ENCODE measurements around the gene KCND2.
"Not testable (repeated sequence)": the region's sequence is repeated elsewhere in the genome, so short reads cannot be mapped to it uniquely, and the experiment has no call there.

The KCND2 gene

DNA sequence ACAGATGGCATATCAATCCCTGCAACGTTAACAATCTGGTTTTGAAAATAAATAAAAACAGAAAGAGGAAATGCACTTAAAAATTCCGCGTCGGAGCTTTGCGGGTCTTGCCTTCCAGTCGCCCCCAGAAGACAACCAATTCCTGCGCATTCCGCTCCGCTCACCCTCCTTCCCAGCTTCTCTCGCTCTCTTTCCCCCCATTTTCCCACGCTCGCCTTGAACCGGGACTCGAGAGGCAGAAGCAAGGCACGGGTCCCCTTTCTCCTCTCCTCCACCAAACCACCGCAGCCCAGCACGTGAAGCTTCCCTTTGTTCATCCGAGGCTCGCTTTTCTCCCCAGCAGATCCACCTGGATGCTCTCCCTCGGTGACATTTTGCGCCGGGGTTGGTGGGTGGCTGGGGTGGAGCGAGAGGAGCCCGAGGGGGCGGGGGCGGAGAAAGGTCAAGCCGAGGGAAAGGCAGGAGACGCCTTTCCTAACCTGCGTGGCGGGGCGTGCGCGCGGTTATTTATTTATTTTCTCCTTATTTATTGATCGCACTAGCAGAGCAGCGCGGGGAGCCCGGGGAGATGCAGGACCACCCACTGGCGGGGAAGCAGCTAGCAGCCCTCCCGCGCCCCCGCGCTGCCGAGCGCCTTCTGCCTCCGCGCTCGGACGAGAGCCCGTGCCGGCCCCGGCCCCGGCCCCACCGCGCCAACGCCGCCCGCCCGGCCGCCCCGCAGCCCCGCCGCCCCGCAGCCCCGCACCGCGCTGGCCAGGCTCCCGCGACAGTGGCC lies at the start of gene KCND2:
Gene KCND2, plus strand, starts transcription at position 475 of the 775 bp plus-strand sequence.
- no peak for DNase-seq

- no peak for DNase-seq
These were observed 46.8 kb upstream of the KCND2 start for GRCh38 chr7:120226188-120226587.

DNA sequence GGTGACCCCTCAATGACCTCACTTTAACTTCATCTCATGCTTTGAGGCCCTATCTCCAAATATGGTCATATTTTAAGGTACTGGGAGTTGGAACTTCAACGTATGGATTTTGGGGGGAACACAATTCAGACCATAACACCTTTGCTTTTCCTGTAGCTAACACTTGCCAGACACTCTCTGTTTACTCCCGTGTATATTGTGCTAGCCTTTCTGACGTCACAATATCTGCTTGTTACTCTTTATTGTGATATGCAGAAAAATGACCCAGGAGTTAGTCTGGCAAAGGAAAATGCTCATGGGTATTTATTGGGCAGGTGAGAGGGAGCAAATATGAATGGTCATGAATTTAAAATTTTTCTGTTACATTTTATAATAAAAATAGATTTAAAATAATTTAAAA lies 45.7 kb upstream of the KCND2 start:
- DNase-seq = no peak

DNA sequence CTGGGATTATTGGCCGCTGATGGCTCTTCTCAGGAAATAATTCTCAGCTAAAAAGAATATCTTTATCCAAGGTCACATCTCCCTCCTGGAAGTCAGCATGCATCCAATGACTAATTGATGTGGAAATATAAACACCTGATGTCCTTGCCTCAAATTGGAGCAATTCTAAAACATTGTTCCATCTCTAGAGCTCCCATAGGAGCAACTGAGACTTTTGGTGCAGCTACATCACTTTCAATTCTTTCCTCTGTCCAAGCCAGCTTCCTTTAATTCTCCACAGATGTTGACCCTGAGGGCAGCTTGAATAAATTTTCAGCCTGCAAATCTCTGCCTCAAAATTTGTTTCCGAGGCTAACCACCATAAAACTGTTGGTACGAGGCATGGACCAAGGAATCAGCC lies 43.9 kb upstream of the KCND2 start:
- no peak for DNase-seq

DNA sequence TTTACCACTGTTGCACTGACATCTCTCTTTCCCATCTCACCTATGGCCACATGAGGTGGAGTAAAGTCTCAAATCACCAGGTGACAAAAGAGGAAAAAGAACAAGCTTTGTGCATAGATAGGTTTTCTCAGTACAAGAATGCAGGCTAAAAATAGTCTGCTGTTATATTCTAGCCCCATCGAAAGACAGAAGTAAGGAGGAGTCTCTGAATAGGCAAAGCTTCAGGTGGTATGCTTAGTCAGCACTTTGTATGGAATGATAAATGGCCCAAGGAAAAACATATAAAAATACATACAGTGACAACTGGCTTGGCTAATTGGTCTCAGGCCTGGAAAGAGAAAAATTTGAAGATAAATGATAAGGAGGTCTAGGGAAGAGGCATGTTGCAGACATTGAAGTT lies 39.6 kb upstream of the KCND2 start:
- DNase-seq = no peak

- not testable (repeated sequence) for DNase-seq
These were observed 32.6 kb upstream of the KCND2 start for GRCh38 chr7:120240350-120240749.

GRCh38 chr7:120241973-120242372 lies 31.0 kb upstream of the KCND2 start:
- no peak for DNase-seq

- DNase-seq = no peak
These were observed 18.1 kb upstream of the KCND2 start for GRCh38 chr7:120254845-120255244.

DNA sequence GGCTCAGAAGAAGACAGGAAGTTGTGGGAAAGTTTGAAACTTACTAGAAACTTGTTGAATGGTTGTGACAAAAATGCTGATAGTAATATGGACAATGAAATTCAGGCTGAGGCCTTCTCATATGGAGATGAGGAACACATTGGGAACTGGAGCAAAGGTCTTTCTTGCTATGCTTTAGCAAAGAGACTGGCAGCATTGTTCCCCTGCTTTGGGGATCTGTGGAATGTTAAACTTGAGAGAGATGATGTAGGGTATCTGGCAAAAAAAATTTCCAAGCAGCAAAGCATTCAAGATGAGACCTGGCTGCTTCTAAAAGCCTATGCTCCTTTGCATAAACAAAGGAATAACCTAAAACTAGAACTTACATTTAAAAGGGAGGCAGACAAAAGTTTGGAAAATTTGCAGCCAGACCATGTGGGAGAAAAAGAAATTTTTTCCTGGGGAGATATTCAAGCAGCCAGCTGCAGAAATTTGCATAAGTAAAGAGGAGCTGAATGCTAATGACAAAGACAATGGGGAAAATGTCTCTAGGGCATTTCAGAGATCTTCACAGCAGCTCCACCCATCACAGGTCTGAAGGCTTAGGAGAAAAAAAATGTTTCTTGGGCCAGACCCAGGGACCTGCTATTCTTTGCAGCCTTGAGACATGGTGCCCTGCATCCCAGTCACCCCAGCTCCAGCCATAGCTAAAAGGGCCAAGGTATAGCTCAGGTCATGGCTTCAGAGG lies 16.5 kb upstream of the KCND2 start:
- no peak for DNase-seq

DNA sequence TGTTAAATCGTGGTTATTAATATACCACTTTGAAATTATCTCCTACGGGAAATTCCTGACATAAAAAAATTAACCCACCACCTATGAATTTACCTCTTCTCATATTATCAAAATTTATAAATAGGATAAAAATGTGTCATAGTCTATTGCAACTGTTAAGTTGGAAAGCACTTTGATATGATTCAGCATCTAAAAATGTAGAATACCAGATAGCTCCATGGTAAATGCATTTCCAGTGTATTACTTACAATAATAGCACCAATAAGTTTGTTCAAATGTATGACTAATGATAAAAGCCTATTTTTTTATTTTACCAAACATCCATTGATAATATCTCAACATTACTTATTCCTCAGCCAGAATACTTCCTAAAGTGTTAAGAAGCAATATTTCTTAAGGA lies 13.6 kb upstream of the KCND2 start:
- DNase-seq = no peak

GRCh38 chr7:120260111-120260510 lies 12.9 kb upstream of the KCND2 start:
- DNase-seq = no peak

DNA sequence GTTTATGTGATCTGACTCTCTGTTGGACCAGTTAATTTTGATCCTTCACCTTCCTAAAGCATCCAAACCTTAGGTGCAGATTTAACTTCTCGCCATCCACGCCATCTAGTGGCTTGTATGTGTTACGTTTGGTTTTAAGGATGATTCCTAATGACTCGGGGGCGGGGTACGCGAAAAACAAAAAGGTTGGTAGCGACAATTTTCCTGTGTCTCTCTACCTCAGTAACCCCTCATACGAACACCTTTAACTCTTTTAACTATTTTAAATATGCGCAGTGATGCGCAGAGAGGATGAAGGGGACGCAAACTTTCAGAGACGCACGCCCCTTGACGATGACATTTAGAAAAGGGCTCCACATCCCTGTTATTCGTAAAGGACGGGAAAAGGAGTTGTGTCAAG lies 714 bp upstream of the KCND2 start:
- no peak for DNase-seq

DNA sequence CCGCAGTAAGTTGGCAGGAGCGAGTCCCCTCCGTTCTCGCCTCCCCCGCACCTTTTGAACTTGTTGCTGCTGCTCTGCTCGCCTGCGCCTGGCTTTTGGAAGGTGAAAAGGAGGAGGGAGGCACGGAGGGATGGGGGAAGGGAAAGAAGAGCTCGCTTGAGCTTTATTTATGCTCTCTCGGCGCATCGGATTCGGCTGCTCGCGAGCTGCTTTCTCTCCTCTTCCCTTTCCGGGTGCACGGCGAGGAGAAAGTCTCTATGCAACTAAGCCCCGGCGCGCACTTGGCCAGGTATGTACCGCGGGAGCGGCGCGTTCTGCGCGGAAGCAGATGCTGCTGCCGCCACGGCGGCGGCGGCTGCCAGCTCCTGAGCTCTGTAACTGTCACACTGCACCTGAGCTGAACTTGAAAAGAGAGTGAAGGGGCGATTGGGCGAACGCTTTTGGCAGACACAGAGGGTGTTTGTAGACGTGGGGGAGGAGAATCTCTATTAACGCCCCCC lies 551 bp downstream of the KCND2 start:
- DNase-seq = no peak

- DNase-seq = no peak
These were observed 1.5 kb downstream of the KCND2 start for GRCh38 chr7:120274482-120274881.

- DNase-seq = no peak
These were observed 1.9 kb downstream of the KCND2 start for GRCh38 chr7:120274899-120275298.

- DNase-seq = no peak
These were observed 3.7 kb downstream of the KCND2 start for GRCh38 chr7:120276720-120277119.

GRCh38 chr7:120278773-120279172 lies 5.8 kb downstream of the KCND2 start:
- DNase-seq = no peak

GRCh38 chr7:120280743-120281142 lies 7.8 kb downstream of the KCND2 start:
- DNase-seq = no peak

DNA sequence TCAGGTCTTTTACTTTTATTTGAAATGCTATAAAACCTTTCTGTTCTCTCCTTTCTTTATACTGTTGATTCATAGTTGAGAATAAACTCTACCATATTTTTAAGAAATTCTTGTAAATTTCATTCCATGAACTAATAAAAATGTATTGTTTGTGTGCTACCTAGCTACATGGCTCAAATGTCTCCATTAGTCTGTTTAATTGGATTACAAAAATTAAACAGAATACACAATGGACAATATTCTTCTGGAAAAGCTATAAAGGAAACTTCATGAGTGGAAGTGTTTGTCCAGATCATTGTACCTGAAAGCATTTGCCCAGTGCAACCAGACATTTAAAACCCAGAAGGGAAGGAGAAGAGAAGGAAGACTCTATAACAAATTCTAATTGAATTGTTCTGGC lies 20.1 kb downstream of the KCND2 start:
- DNase-seq = no peak

DNA sequence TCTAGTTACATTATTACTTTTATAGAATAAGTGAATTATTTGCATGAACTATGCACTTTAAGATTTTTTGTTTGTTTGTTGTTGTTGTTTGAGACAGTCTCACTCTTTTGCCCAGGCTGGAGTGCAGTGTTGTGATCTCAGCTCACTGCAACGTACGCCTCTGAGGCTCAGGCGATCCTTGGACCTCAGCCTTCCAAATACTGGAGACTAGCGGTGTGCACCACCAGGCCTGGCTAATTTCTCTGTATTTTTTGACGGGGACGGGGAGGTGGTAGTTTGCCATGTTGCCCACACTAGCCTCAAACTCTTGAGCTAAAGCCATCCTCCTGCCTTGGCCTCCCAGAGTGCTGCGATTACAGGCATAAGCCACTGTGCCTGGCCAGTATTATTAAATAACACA lies 29.2 kb downstream of the KCND2 start:
- no peak for DNase-seq

GRCh38 chr7:120303105-120303504 lies 30.1 kb downstream of the KCND2 start:
- no peak for DNase-seq

- no peak for DNase-seq
These were observed 31.7 kb downstream of the KCND2 start for GRCh38 chr7:120304674-120305073.

- DNase-seq = no peak
These were observed 35.1 kb downstream of the KCND2 start for GRCh38 chr7:120307991-120308545.

All from CD4-positive, alpha-beta T cell treated with Interleukin-17A for 4 hours (primary cell).